Central memory CD8-positive, alpha-beta T cell (primary cell): ENCODE measurements around the gene ELOVL3.

ENCODE experiments used
- ATAC-seq: fragments of 150-1000 bp; cut with Tn5 transposase; replicated peaks from 2 replicates; pipeline ENCODE4 v1.10.0; 2022; ENCODE audit warnings: mild to moderate bottlenecking, moderate FRiP score, moderate number of reproducible peaks; ENCODE audit not compliant: poor library complexity, severe bottlenecking; ENCODE audit errors: extremely low read depth
- DNase-seq, 2 donors: peaks; one replicate each; pipeline ENCODE4 v3.0.0; 2021; ENCODE audit warnings: low spot score in 2 of 2
- H3K27ac Mint-ChIP-seq: one replicate; pipeline ENCODE4 v1.8.0; 2022; ENCODE audit warnings: low read depth, mild to moderate bottlenecking, moderate library complexity, mixed read lengths
- H3K27me3 Mint-ChIP-seq: one replicate; pipeline ENCODE4 v1.8.0; 2022; ENCODE audit warnings: mixed read lengths
- H3K36me3 Mint-ChIP-seq: one replicate; pipeline ENCODE4 v1.8.0; 2022; ENCODE audit warnings: mild to moderate bottlenecking, moderate library complexity, mixed read lengths; ENCODE audit not compliant: insufficient read depth
- H3K4me1 Mint-ChIP-seq: one replicate; pipeline ENCODE4 v1.8.0; 2022; ENCODE audit warnings: mixed read lengths
- H3K4me3 Mint-ChIP-seq: one replicate; pipeline ENCODE4 v1.8.0; 2022; ENCODE audit warnings: mild to moderate bottlenecking, moderate library complexity, mixed read lengths
- H3K9me3 Mint-ChIP-seq: one replicate; pipeline ENCODE4 v1.8.0; 2022; ENCODE audit warnings: mixed read lengths

ELOVL3 gene

DNA sequence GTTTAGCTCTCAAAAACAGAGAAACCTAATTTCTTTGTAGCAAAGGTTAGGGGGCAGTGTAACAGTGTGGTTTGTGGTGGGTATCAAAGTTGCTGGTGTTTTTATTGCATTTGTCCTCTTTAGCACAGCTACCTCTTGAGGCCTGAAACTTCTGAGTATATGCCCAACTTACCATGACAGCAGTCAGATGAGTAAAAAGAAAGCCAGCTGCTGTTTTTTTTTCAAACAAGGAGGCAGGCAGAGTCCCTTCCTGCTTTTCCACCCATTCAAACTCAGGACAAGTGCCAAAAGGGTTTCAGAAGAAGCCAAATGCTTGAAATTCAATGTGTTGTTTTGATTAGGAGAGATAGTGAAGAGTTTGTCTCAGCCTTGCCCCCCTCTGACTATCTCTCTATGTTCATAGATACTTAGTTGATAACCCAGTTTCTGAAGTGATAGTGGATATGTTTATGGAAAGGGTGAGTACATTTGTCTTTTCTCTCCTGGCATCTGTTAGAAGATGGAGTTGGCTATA is 42.3 kb downstream of the ELOVL3 start:
- DNase-seq (no peak), ATAC-seq (no peak)
- H3K27me3 Mint-ChIP-seq = no peaks in the 10 kb centered on the region
- peak overlapping the region; percentile 19 for H3K27ac Mint-ChIP-seq
- H3K4me3 Mint-ChIP-seq = no peak overlapping the region
- H3K36me3 Mint-ChIP-seq = peaks cover 6% of the 10 kb centered on the region
- H3K4me1 Mint-ChIP-seq = peaks cover 58% of the 10 kb centered on the region
- no peaks in the 10 kb centered on the region for H3K9me3 Mint-ChIP-seq

DNA sequence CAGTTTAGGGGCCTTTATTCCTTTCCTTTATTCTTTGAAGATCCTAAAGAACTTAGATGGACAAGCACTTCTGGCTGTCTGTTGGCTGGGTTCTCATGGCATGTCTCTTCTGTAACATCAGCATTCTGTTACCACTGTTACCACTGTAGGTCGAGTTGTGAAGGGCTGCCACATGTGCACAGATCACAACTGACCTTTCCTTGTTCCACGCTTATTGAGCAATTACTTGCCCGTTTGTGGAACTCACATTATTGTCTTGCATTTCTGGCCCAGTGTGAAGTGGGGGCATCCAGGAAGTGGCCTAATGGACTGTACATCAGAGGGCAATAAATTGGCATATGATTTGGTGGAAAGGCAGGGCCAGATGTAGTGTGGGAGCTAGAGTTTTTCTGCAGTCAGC is 42.9 kb downstream of the ELOVL3 start:
- DNase-seq (no peak), ATAC-seq (no peak)
- Mint-ChIP-seq H3K4me1 (peaks cover 58% of the 10 kb centered on the region), H3K4me3 (no peak overlapping the region), H3K27me3 (no peaks in the 10 kb centered on the region), H3K9me3 (no peaks in the 10 kb centered on the region), H3K36me3 (peaks cover 6% of the 10 kb centered on the region), H3K27ac (peak overlapping the region; percentile 19)

DNA sequence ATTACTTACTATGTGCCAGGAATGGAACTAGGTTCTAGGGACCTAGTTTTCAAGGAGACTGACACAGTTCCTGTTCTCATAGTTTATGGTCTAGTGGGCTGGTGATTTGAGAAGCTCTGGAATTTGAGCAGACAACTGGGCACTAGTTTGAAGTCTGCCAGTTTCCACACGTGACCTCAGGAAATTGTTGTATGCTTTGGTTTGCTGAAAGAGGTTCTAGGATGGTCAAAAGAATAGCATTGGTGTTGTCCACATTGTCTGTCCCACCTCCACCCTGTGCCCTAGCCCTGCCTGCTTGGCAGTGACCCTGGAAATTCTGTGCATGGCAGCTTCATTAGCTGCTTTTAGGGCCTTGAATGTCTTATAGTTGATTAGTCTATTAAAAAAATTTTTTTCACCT is 48.0 kb downstream of the ELOVL3 start:
- H3K4me1 Mint-ChIP-seq = peaks cover 27% of the 10 kb centered on the region
- H3K4me3 Mint-ChIP-seq = no peak overlapping the region
- no peaks in the 10 kb centered on the region for H3K27me3 Mint-ChIP-seq
- no peak for DNase-seq
- no peak overlapping the region for H3K27ac Mint-ChIP-seq
- no peak for ATAC-seq
- peaks cover 8% of the 10 kb centered on the region for H3K36me3 Mint-ChIP-seq
- no peaks in the 10 kb centered on the region for H3K9me3 Mint-ChIP-seq

DNA sequence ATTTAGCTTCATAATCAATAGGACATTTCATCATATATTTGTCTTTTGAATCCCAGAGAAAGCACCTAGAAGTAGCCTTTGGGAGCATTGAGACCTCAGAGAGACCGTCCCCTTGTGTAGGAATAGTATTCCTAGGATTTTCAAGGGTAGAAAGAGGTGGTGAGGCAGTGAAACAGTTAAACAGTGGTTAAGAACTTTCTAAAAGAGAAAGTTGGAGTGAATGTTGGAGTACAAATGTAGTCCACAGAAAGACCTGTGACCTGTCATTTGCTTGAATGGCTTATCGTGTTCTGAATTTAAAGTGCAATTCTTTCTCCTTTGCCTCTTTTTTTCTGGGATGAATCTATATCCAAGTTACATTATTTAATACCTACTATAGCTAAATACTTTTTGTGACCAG is 49.2 kb downstream of the ELOVL3 start:
- Mint-ChIP-seq H3K27ac (no peak overlapping the region), H3K4me3 (no peak overlapping the region), H3K9me3 (no peaks in the 10 kb centered on the region), H3K27me3 (no peaks in the 10 kb centered on the region), H3K36me3 (peaks cover 7% of the 10 kb centered on the region), H3K4me1 (peaks cover 30% of the 10 kb centered on the region)
- no peak for ATAC-seq
- no peak for DNase-seq

DNA sequence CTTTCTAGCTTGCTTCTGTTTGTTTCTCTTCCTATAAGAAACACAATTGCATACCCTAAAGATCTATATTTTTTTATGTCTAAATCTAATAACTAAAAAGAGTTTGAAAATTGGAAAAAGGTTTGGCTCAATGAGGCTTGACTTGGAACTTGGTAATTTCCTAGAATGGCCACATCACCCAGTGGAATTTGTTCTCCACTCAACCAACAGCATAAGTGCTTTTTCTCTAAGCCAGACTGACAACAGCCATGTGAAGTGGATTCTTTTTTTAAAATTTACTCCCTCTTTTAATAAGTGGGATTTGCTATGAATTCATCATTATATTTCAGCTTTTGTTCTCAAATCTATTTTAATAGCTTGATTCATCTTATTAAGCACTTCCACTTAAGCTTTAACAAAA is 53.0 kb downstream of the ELOVL3 start:
- H3K27ac Mint-ChIP-seq = no peak overlapping the region
- H3K4me3 Mint-ChIP-seq = no peak overlapping the region
- peaks cover 38% of the 10 kb centered on the region for H3K4me1 Mint-ChIP-seq
- ATAC-seq = no peak
- H3K36me3 Mint-ChIP-seq = peaks cover 10% of the 10 kb centered on the region
- H3K27me3 Mint-ChIP-seq = no peaks in the 10 kb centered on the region
- DNase-seq = no peak
- H3K9me3 Mint-ChIP-seq = no peaks in the 10 kb centered on the region
